ENCODE results near the gene TM9SF2.

DNA sequence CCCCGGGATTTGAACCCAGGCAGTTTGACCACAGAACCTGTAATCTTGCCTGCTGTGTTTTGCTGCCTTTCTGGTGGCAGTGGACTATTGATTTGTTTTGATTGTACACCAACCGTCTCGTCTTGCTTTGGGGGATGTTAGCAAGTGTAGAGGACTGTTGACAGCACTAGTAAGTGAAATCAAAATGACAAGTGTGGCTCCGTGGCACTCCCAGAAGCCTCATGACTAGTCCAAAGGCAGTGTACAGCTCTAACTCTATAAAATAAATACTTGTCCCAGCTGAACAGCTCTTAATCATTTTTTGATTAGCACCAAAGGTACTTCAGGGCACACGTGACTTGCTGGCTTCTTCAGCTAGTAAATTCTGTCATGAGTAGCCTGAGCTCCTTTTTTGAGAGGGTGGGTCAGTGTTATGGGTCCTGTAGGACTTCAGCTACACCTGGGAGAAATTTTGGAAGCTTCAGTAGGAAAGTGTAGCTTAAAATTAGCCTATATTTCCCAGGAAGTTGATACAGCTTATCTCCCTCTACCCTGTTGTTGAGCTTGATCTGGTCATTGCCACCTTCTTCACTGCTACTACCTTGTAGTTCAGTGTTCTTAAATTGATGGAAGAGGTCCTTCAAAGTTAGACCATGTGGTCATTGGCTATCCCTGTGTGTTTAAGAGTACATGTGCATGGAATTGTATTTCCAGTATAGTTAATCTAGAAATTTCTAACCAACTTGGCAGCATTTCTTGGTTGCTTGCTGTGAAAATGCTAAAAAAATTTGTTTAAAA is 15.1 kb downstream of the TM9SF2 start:
- TF ChIP-seq CTCF (conservative IDR thresholded peaks at IDR 0.05 in 1 of 2, IDR thresholded peaks at IDR 0.05 in 1 of 2; ENCODE audit: extremely low read depth in 1 of 2, insufficient read depth in 1 of 2, low read depth in 1 of 2, low read length in 2 of 2) (no peak), EZH2 (IDR thresholded peaks at IDR 0.05; ENCODE audit: borderline replicate concordance, low read length) (no peak)

All from mammary epithelial cell (primary cell).